Measurements from ENCODE around the gene HRH2. TPM values are rescaled to one million over a fixed set of nuclear protein-coding genes. Genes with fewer than 3 reads are reported as not detected.
"Not testable (repeated sequence)": the region's sequence is repeated elsewhere in the genome, so short reads cannot be mapped to it uniquely, and the experiment has no call there.

HRH2 gene, protein sequence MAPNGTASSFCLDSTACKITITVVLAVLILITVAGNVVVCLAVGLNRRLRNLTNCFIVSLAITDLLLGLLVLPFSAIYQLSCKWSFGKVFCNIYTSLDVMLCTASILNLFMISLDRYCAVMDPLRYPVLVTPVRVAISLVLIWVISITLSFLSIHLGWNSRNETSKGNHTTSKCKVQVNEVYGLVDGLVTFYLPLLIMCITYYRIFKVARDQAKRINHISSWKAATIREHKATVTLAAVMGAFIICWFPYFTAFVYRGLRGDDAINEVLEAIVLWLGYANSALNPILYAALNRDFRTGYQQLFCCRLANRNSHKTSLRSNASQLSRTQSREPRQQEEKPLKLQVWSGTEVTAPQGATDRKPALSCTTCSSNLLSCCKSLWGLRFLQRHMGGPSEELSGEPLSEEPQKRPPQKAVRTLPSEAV
- polyA plus RNA-seq (2012; ENCODE audit: low read depth, missing spikeins) = 0.01 TPM

DNA sequence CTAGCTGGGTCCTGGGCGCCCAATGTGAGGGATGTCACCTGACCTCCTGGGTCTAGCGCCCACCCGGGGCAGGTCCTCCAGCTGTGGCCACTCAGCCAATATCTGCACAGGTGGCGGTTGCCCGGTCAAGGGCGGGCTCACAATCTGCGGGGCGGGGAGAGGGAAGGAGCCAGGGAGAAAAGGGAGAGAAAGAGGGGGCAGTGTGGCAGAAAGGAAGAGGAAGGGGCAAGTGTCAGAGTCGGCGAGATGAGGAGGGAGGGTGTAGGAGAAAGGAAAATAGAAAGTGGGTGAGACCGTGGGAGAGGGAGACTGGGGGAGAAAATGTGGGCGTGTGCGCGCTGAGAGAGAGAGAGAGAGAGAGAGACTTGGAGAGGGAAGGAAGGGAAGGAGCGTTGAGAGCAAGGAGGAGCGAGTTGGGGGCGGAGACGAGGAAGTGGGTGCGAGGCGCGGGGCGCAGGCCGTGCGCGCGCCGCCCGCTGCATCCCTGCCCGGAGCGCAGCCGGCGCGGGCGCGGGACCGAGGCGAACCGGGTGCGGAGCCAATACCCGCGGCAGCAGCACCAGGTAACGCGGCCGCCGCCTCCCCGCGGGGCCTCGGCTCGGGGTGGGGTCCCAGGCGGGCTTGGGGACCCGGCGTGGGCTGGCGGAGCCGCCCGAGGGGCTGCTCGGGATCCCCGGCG lies at the start of gene HRH2:
Gene HRH2, plus strand, starts transcription at position 479 of the 679 bp plus-strand sequence. CDS start 25,163 bp downstream, outside the sequence.
- no peak for DNase-seq (ENCODE audit: insufficient read length, low spot score)
- FAIRE-seq = no peak
- TF ChIP-seq TAF1 (IDR thresholded peaks at IDR 0.05; ENCODE audit: low read depth, low read length) = no peak
- no peak for TF ChIP-seq POLR2A (IDR thresholded peaks at IDR 0.05; ENCODE audit: low read depth, low read length)
- TF ChIP-seq SPI1 (IDR thresholded peaks at IDR 0.05; ENCODE audit: low read depth, low read length) = no peak
- TF ChIP-seq POLR2AphosphoS5 (IDR thresholded peaks at IDR 0.05; ENCODE audit: low read depth, low read length) = no peak
- no peak for TF ChIP-seq POU2F2 (IDR thresholded peaks at IDR 0.05; ENCODE audit: low read depth, low read length)
- no peak for TF ChIP-seq PAX5 (IDR thresholded peaks at IDR 0.05; ENCODE audit: insufficient read depth, low read length, severe bottlenecking)

DNA sequence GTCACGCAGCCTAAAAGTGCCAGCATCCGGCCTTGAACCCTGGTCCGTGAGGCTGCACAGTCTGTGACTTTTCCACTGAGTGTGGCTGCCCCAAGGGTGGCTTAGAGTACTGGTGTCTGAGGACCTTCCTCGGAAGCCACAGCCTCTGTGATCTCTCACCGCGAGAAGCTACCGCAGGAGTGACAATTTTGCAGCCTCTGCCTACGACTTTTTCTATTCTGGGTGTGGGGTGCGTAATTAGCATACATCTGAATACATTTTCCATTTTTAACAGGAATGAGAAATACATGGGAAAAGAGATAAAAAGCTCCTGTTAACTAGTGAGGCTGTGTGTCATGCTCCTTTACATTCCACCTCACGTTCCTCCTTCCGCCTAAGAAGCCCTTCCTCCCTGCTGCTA lies 48.3 kb upstream of the HRH2 start:
- FAIRE-seq = no peak
- TF ChIP-seq TAF1 (IDR thresholded peaks at IDR 0.05; ENCODE audit: low read depth, low read length) (no peak), POLR2A (IDR thresholded peaks at IDR 0.05; ENCODE audit: low read depth, low read length) (no peak), SPI1 (IDR thresholded peaks at IDR 0.05; ENCODE audit: low read depth, low read length) (no peak), POLR2AphosphoS5 (IDR thresholded peaks at IDR 0.05; ENCODE audit: low read depth, low read length) (no peak), PAX5 (IDR thresholded peaks at IDR 0.05; ENCODE audit: insufficient read depth, low read length, severe bottlenecking) (no peak), POU2F2 (IDR thresholded peaks at IDR 0.05; ENCODE audit: low read depth, low read length) (no peak)
- DNase-seq (ENCODE audit: insufficient read length, low spot score) = no peak

GRCh38 chr5:175610381-175610780 lies 47.5 kb upstream of the HRH2 start:
- FAIRE-seq = no peak

DNA sequence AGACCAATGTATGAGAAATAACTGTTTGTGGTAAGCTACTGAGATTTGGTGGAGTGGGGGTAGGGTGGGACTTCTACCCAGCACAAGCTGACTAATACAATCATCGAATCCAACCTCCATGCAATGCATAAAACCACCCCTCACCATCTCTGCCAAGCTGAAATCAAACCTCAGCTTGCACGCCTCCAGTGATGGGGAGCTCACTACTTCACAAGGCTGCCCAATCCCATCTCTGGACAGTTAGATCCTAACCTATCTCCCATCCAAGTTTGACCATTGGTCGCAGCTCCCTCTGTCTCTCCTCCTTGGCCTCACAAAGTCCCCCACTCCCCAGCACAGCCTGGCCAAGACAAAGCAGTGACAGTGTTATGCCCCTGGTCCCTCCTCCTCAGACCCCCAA lies 47.0 kb upstream of the HRH2 start:
- FAIRE-seq = no peak
- no peak for TF ChIP-seq POLR2AphosphoS5 (IDR thresholded peaks at IDR 0.05; ENCODE audit: low read depth, low read length)
- TF ChIP-seq TAF1 (IDR thresholded peaks at IDR 0.05; ENCODE audit: low read depth, low read length) = no peak
- no peak for TF ChIP-seq POLR2A (IDR thresholded peaks at IDR 0.05; ENCODE audit: low read depth, low read length)
- no peak for TF ChIP-seq SPI1 (IDR thresholded peaks at IDR 0.05; ENCODE audit: low read depth, low read length)
- no peak for TF ChIP-seq PAX5 (IDR thresholded peaks at IDR 0.05; ENCODE audit: insufficient read depth, low read length, severe bottlenecking)
- no peak for TF ChIP-seq POU2F2 (IDR thresholded peaks at IDR 0.05; ENCODE audit: low read depth, low read length)
- no peak for DNase-seq (ENCODE audit: insufficient read length, low spot score)

More at GRCh38 chr5:175610381-175610780, 47.5 kb upstream of the HRH2 start:
- TF ChIP-seq TAF1 (IDR thresholded peaks at IDR 0.05; ENCODE audit: low read depth, low read length) (no peak), PAX5 (IDR thresholded peaks at IDR 0.05; ENCODE audit: insufficient read depth, low read length, severe bottlenecking) (no peak), SPI1 (IDR thresholded peaks at IDR 0.05; ENCODE audit: low read depth, low read length) (no peak), POLR2AphosphoS5 (IDR thresholded peaks at IDR 0.05; ENCODE audit: low read depth, low read length) (no peak), POU2F2 (IDR thresholded peaks at IDR 0.05; ENCODE audit: low read depth, low read length) (no peak), POLR2A (IDR thresholded peaks at IDR 0.05; ENCODE audit: low read depth, low read length) (no peak)
- no peak for DNase-seq (ENCODE audit: insufficient read length, low spot score)

DNA sequence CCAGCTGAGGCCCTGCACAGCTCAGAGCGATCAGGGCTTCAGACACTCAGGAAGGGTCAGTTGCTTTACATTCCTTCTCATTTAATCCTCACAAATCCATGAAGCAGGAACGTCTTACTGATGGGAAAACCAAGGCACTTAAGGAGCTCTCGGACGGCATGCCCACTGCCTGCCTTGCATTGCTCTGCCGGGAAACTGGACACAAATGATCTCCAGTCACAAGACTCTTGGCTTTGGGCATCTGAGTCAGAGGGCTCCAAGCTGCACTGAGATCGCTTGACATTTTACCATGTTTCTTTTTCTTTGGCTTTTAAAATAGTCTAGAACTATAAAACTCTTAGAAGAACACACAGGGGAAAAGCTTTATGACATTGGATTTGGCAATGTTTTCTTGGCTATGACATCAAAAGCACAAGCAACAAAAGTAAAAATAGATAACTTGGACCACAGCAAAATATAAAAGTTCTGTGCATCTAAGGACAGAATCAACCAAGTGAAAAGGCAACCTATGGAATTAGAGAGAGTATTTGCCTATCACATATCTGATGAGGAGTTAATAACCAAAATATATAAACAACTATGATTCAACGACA lies 43.6 kb upstream of the HRH2 start:
- DNase-seq (ENCODE audit: insufficient read length, low spot score) (no peak), FAIRE-seq (no peak)
- TF ChIP-seq PAX5 (IDR thresholded peaks at IDR 0.05; ENCODE audit: insufficient read depth, low read length, severe bottlenecking) = no peak
- TF ChIP-seq TAF1 (IDR thresholded peaks at IDR 0.05; ENCODE audit: low read depth, low read length) = no peak
- no peak for TF ChIP-seq POLR2AphosphoS5 (IDR thresholded peaks at IDR 0.05; ENCODE audit: low read depth, low read length)
- no peak for TF ChIP-seq SPI1 (IDR thresholded peaks at IDR 0.05; ENCODE audit: low read depth, low read length)
- TF ChIP-seq POU2F2 (IDR thresholded peaks at IDR 0.05; ENCODE audit: low read depth, low read length) = no peak
- no peak for TF ChIP-seq POLR2A (IDR thresholded peaks at IDR 0.05; ENCODE audit: low read depth, low read length)

DNA sequence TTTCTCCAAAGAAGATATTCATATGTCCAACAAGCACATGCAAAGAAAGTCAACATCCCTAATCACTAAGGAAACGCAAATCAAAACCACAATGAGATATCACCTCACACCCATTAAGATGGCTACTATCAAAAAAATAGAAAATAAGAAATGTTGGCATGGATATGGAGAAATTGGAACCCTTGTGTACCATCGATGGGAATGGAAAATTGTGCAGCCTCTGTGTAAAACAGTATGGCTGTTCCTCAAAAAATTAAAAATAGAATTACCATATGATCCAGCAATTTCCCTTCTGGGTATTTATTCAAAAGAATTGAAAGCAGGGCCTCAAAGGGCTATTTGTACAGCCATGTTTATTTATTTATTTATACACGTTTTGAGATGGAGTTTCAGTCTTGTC lies 43.0 kb upstream of the HRH2 start:
- DNase-seq (ENCODE audit: insufficient read length, low spot score) (no peak), FAIRE-seq (no peak)
- no peak for TF ChIP-seq POU2F2 (IDR thresholded peaks at IDR 0.05; ENCODE audit: low read depth, low read length)
- no peak for TF ChIP-seq POLR2AphosphoS5 (IDR thresholded peaks at IDR 0.05; ENCODE audit: low read depth, low read length)
- no peak for TF ChIP-seq TAF1 (IDR thresholded peaks at IDR 0.05; ENCODE audit: low read depth, low read length)
- no peak for TF ChIP-seq PAX5 (IDR thresholded peaks at IDR 0.05; ENCODE audit: insufficient read depth, low read length, severe bottlenecking)
- no peak for TF ChIP-seq SPI1 (IDR thresholded peaks at IDR 0.05; ENCODE audit: low read depth, low read length)
- TF ChIP-seq POLR2A (IDR thresholded peaks at IDR 0.05; ENCODE audit: low read depth, low read length) = no peak

- no peak for TF ChIP-seq PAX5 (IDR thresholded peaks at IDR 0.05; ENCODE audit: insufficient read depth, low read length, severe bottlenecking)
- no peak for TF ChIP-seq POU2F2 (IDR thresholded peaks at IDR 0.05; ENCODE audit: low read depth, low read length)
- TF ChIP-seq POLR2A (IDR thresholded peaks at IDR 0.05; ENCODE audit: low read depth, low read length) = no peak
- no peak for TF ChIP-seq SPI1 (IDR thresholded peaks at IDR 0.05; ENCODE audit: low read depth, low read length)
- TF ChIP-seq TAF1 (IDR thresholded peaks at IDR 0.05; ENCODE audit: low read depth, low read length) = no peak
- no peak for TF ChIP-seq POLR2AphosphoS5 (IDR thresholded peaks at IDR 0.05; ENCODE audit: low read depth, low read length)
- FAIRE-seq = no peak
- DNase-seq (ENCODE audit: insufficient read length, low spot score) = no peak
These were observed 41.8 kb upstream of the HRH2 start for GRCh38 chr5:175616083-175616482.

GRCh38 chr5:175616527-175616926 lies 41.3 kb upstream of the HRH2 start:
- not testable (repeated sequence) for DNase-seq (ENCODE audit: insufficient read length, low spot score); FAIRE-seq

GRCh38 chr5:175617447-175617846 lies 40.4 kb upstream of the HRH2 start:
- no peak for DNase-seq (ENCODE audit: insufficient read length, low spot score)
- FAIRE-seq = no peak
- TF ChIP-seq POLR2AphosphoS5 (IDR thresholded peaks at IDR 0.05; ENCODE audit: low read depth, low read length) (no peak), POU2F2 (IDR thresholded peaks at IDR 0.05; ENCODE audit: low read depth, low read length) (no peak), POLR2A (IDR thresholded peaks at IDR 0.05; ENCODE audit: low read depth, low read length) (no peak), TAF1 (IDR thresholded peaks at IDR 0.05; ENCODE audit: low read depth, low read length) (no peak), SPI1 (IDR thresholded peaks at IDR 0.05; ENCODE audit: low read depth, low read length) (no peak), PAX5 (IDR thresholded peaks at IDR 0.05; ENCODE audit: insufficient read depth, low read length, severe bottlenecking) (no peak)
